ENCODE results near the gene FOXRED1. TPM values are rescaled to one million over a fixed set of nuclear protein-coding genes. Genes with fewer than 3 reads are reported as not detected.
A peak's percentile ranks its signal among the peaks of the same experiment; 100 is the strongest.

The FOXRED1 gene
- total and polyA plus RNA-seq, 2 donors (not counting 1 experiment from before 2014, with no cell fraction given) = 26.1 to 46.0 TPM

GRCh38 chr11:126282361-126282735, 13.4 kb downstream of the FOXRED1 start:
- ATAC-seq (ENCODE audit: low read depth) = peak; percentile 15
- H3K36me3 ChIP-seq (replicated peaks in 1 of 2; ENCODE audit: control extremely low read depth in 1 of 2, control insufficient read depth in 1 of 2, extremely low read depth in 1 of 2, insufficient read depth in 2 of 2, low read length in 1 of 2) = peaks cover 0 to under 1% of the 10 kb centered on the region in 2 experiments
- POLR2A ChIA-PET = interaction anchor here (0.7 to 1.8 kb wide), 4 partner anchors 9 to 660 kb away, joined by 3 to 9 read pairs (median 4); partner anchors contain the start of genes DCPS, FOXRED1 and SRPRA
- no peaks in the 10 kb centered on the region for H4K20me1 ChIP-seq (ENCODE audit: control insufficient read depth, insufficient read depth, low read length, poor library complexity, severe bottlenecking)
- peak; percentile 49 for DNase-seq
- TF ChIP-seq CTCF (IDR thresholded peaks at IDR 0.05) = no peak
- TF ChIP-seq EZH2 (IDR thresholded peaks at IDR 0.05; ENCODE audit: borderline replicate concordance, insufficient read depth, low read depth, low read length, poor library complexity, severe bottlenecking) = no peak
- Mint-ChIP-seq H3K4me3 (peak overlapping the region; percentile 100), H3K4me1 (peaks cover 44% of the 10 kb centered on the region), H3K27ac (peak overlapping the region; percentile 95), H3K27me3 (no peaks in the 10 kb centered on the region), H3K9me3 (ENCODE audit: insufficient read depth) (no peaks in the 10 kb centered on the region)
- peak overlapping the region; percentile 97 for H3K4me2 ChIP-seq (replicated peaks; ENCODE audit: low read depth, low read length, poor library complexity, severe bottlenecking)
- H3K27me3 ChIP-seq (replicated peaks in 1 of 4; ENCODE audit: control extremely low read depth in 1 of 4, control insufficient read depth in 3 of 4, insufficient read depth in 4 of 4, low read length in 3 of 4) = no peaks in the 10 kb centered on the region
- no peaks in the 10 kb centered on the region for H3K9me3 ChIP-seq (ENCODE audit: control extremely low read depth in 1 of 3, control insufficient read depth in 2 of 3, insufficient read depth in 1 of 3, low read length in 2 of 3)
- peaks cover 17 to 31% of the 10 kb centered on the region in 2 donors for H3K4me1 ChIP-seq (ENCODE audit: control insufficient read depth in 2 of 2, insufficient read depth in 2 of 2, low read length in 2 of 2)
- peak overlapping the region; percentile 69 to 86 for H3K27ac ChIP-seq (ENCODE audit: low read length in 2 of 2)
- peaks cover 24% of the 10 kb centered on the region for H3K79me2 ChIP-seq (ENCODE audit: control insufficient read depth, insufficient read depth, low read length)
- intact Hi-C loops (cut with micrococcal nuclease) = no loop called here
- H3K4me3 ChIP-seq (ENCODE audit: control extremely low read depth in 1 of 5, extremely low read depth in 1 of 5, insufficient read depth in 1 of 5, low read depth in 2 of 5, low read length in 4 of 5) = peak overlapping the region; percentile 53 to 87 (median 73)
- WGBS (ENCODE audit: insufficient coverage) = 4% methylated on average over 14 of the region's 15 CpGs
- peak overlapping the region; percentile 84 for H3K9ac ChIP-seq (ENCODE audit: low read length)
- CTCF ChIA-PET = interaction anchor here (1.1 kb wide), 1 partner anchor 28 kb away, joined by 5 read pairs; no protein-coding TSS in a partner anchor
- peak overlapping the region; percentile 94 for H2AFZ ChIP-seq (ENCODE audit: insufficient read depth, low read depth, low read length, poor library complexity, severe bottlenecking)
